GM04504 (cell line): ENCODE data around the gene TBC1D22A.
"Not testable (repeated sequence)": the region's sequence is repeated elsewhere in the genome, so short reads cannot be mapped to it uniquely, and the experiment has no call there.

Experiments used
- DNase-seq: peaks from one replicate; pipeline ENCODE4 v3.0.0-alpha.2; 2012; ENCODE audit warnings: low read depth

The TBC1D22A gene

DNA sequence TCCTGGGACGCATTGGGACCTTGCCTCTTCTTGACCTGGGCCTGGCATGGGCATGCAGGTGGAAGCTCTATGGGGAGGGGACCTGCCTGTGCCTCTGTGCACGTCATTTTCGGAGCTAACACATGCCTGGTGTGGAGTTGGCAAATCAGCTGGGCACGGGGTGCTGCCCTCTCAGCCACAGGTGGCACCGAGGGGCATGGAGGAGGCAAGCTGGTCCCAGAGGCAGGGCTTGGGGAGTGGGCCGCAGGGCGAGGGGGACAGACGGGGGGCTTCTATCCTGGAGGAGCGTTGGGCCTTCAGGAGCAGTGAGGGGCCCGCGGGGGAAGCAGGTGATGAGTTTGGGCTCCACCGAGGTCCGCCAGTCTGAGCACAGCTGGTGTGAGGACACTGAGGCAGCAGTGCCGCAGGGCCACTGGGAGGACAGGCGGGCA, 362.0 kb downstream of the TBC1D22A start:
- no peak for DNase-seq

GRCh38 chr22:47124961-47125360, 362.5 kb downstream of the TBC1D22A start:
- no peak for DNase-seq

- no peak for DNase-seq
Observed at GRCh38 chr22:47125603-47126002, 363.2 kb downstream of the TBC1D22A start.

GRCh38 chr22:47126344-47126811, 363.9 kb downstream of the TBC1D22A start:
- no peak for DNase-seq

- DNase-seq, result no peak
Observed at GRCh38 chr22:47127441-47127871, 365.0 kb downstream of the TBC1D22A start.

- no peak for DNase-seq
Observed at GRCh38 chr22:47128216-47128615, 365.8 kb downstream of the TBC1D22A start.

GRCh38 chr22:47128622-47129215, 366.3 kb downstream of the TBC1D22A start:
- DNase-seq, result no peak

- no peak for DNase-seq
Observed at GRCh38 chr22:47129902-47130635, 367.6 kb downstream of the TBC1D22A start.

GRCh38 chr22:47130883-47131631, 368.6 kb downstream of the TBC1D22A start:
- no peak for DNase-seq

- no peak for DNase-seq
Observed at GRCh38 chr22:47131632-47132427, 369.4 kb downstream of the TBC1D22A start.

- DNase-seq, result no peak
Observed at GRCh38 chr22:47132428-47132825, 370.0 kb downstream of the TBC1D22A start.

GRCh38 chr22:47133061-47133969, 370.9 kb downstream of the TBC1D22A start:
- no peak for DNase-seq

DNA sequence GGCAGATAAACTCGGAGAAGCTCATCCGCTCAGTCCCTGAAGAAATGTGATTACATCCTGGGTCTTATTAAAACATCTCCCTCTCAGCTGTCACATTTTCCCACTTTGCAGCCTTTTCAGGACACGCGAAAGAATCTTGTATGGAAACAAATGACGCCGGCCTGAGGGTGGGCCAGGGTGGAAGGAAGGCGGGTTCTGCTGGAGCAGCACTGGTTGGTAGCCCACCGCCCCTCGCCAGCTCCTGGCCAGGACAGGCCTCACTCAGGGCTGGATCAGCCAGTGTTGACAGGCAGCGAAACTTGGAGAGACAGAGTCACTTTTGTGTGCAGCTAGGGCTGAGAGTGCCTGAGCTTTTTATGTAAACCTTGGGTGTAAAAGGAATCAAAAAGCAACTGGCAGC, 371.8 kb downstream of the TBC1D22A start:
- DNase-seq, result no peak

GRCh38 chr22:47135338-47135737, 372.9 kb downstream of the TBC1D22A start:
- no peak for DNase-seq

DNA sequence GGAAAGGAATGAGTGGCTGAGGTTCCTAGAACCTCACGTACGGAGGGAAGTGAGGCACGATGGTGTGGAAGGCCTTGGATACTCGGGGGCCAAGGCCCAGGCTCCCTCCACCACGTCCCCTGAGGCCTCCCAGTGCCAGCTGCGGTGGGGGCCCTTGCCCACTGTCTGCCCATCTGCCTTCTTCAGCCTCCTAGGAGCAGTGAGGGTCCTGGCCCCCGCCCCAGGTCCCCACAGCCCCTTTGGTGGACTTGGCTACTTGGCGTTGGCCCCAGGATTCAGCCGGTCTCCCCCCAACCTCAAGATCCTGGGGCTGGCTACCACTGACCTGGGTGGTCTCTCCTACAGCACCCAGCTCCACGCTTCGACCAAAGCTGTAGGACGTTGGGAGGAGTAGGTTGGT, 373.6 kb downstream of the TBC1D22A start:
- no peak for DNase-seq

DNA sequence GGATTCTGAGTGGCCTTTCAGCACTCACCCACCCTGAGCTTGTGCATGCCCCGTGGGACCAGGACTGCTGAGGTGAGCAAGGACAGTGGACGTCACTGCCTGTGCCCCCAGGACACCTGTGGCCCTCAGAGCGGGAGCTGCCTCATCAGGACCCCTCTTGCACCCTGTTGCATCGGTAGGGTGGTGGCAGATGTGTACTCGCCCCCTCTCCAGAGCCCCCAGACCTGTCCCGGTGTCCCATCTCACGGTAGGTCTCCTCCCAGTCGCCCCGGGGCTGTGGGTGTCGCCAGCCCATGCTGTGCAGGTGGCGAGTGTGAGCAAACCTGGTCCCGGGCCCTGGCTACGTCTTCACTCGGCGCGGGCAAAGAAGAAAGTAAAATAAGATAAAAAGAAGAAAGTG, 374.2 kb downstream of the TBC1D22A start:
- DNase-seq, result no peak

GRCh38 chr22:47139013-47139789, 376.8 kb downstream of the TBC1D22A start:
- no peak for DNase-seq

GRCh38 chr22:47139790-47140119, 377.3 kb downstream of the TBC1D22A start:
- no peak for DNase-seq

DNA sequence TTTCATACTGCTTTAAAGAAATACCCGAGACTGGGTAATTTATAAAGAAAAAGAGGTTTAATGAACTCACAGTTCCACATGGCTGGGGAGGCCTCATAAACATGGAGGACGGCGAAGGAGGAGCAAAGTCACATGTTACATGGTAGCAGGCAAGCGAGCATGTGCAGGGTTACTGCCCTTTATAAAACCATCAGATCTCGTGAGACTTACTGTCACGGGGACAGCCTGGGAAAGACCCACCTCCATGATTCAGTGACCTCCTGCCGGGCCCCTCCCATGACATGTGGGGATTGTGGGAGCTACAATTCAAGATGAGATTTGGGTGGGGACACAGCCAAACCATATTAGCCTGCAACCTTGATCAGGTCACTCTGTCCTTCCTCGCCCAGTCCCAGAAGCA, 378.5 kb downstream of the TBC1D22A start:
- DNase-seq, result not testable (repeated sequence)

DNA sequence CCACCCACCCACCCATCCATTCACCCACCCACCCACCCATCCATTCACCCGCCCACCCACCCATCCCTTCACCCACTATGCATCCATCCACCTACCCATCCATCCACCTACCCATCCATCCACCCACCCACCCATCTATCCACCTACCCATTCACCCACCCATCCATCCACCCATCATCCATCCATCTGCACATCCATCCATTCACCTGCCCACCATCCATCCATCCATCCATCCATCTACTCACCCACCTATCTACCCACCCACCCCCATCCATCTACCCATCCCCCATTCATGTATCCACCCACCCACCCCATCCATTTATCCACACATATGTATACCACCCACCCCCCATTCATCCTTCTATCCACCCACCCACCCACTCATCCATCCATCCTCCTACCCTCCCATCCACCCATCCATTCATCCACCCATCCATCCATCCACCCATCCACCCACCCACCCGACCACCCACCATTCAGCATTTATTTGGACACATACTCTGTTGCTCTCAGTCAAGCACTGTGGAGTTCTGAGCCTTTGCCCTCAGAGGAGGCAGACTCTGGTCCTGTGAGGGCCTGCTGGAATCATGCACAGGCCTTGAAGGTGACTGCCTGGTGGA, 380.1 kb downstream of the TBC1D22A start:
- DNase-seq, result no peak
